Midbrain (tissue), 1 donor: ENCODE results near the gene REC8.

Source experiments
- DNase-seq: peaks from one replicate; lab custom pipeline; 2025; lab: John Stamatoyannopoulos, UW

Gene REC8, protein sequence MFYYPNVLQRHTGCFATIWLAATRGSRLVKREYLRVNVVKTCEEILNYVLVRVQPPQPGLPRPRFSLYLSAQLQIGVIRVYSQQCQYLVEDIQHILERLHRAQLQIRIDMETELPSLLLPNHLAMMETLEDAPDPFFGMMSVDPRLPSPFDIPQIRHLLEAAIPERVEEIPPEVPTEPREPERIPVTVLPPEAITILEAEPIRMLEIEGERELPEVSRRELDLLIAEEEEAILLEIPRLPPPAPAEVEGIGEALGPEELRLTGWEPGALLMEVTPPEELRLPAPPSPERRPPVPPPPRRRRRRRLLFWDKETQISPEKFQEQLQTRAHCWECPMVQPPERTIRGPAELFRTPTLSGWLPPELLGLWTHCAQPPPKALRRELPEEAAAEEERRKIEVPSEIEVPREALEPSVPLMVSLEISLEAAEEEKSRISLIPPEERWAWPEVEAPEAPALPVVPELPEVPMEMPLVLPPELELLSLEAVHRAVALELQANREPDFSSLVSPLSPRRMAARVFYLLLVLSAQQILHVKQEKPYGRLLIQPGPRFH

GRCh38 chr14:24171422-24172260 lies at the start of gene REC8:
Gene REC8, plus strand, starts transcription at chr14:24172080. Its CDS starts 473 bp downstream, at chr14:24172553.
- DNase-seq: peak; percentile 92

DNA sequence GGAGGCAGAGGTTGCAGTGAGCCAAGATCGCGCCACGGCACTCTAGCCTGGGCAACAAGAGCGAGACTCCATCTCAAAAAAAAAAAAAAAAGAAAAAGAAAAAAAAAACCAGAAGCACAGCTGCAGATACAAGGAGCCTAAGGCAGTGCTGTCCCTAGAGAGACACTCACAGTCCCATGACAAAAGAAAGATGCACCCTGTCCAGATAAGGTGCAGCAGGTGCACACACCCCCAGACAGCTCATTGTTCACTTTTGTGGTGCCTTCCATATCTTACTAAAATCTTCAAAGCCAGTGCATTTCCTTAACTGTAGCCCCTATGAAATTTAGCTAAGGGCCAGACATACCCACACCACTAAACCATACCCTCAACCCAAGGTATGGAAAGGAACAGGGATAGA lies 49.5 kb upstream of the REC8 start:
- DNase-seq: no peak

- DNase-seq: no peak
Observed at GRCh38 chr14:24122898-24123297, 49.0 kb upstream of the REC8 start.

DNA sequence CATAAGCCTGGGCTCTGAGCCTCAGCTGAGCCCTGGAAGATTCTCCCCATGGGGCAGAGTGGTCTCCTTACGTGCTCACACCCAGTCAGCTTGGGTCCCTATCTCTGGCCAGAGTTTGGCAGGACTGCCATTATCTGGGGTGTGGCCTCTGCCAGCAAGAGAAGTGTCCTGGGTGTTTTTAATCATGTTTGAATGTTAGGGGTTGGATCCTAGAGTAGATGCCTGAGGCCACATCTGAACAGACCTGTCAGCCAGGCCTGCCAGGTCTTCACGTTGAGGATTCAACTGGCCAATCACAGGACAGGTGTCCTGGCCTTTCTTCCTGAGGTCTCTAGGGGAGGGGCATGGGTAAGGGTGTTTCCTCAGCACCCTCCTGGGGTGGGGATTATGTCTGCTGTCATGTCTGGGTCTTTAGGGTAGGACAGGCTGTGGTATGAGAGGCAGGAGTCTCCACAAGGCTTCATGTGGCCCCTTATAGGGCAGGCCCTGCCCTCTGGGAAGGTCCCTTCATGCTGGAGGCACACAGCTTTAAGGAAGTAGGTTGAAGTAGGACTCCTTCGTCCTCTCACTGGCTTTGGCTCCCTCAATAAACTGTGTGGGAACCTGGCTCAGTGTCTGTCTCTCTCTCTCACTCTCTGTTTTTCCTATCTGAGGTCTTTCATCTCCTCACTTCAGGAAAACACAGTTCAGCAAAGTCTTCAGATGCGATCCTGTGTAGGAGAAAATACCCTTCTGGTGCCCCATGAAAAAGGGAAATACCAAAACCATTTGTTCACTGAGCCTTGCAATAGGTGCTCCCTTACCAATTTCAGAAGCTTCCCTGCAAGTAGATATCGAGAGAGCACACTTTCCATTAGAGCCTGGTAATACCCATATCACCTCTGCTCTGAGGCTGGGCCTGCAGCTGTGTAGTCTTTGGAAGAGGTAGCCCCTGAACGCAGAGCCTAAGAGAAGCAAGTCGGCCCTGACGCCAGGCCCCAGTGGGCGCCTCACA lies 48.2 kb upstream of the REC8 start:
- DNase-seq: no peak

DNA sequence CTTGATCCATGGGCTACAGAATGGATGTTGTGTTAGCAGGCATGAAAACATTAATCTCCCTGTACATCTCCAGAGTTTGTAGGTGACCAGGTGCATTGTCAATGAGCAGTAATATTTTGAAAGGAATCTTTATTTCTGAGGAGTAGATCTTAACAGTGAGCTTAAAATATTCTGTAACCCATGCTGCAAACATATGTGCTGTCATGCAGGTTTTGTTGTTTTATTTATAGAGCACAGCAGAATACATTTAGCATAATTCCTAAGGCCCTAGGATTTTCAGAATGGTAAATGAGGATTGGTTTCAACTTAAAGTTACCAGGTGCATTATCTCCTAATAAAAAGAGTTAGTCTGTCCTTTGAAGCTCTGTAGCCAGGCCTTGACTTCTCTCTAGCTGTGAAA lies 44.9 kb upstream of the REC8 start:
- DNase-seq: no peak

- no peak for DNase-seq
Observed at GRCh38 chr14:24127673-24128072, 44.2 kb upstream of the REC8 start.

DNA sequence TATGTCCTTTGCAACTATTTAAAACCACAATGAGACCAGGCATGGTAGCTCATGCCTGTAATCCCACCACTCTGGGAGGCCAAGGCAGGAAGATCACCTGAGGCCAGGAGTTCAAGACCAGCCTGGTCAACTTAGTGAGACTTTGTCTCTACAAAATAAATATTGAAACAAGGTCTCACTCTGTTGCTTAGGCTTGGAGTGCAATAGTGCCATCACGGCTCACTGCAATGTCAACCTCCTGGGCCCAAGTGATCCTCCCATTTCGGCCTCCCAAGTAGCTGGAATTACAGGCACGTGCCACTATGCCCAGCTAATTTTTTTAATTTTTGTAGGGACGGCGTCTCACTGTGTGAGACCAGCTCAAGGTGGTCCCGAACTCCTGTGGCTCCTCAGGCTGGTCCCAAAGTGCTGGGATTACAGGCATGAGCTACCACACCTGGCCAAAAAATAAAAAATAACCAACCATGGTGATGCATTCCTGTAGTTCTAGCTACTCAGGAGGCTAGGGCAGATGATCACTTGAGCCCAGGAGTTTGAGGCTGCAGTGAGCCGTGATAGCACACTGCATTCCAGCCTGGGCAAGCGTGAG lies 42.4 kb upstream of the REC8 start:
- no peak for DNase-seq

GRCh38 chr14:24130380-24130716 lies 41.5 kb upstream of the REC8 start, which contains the start of gene FITM1:
Gene FITM1, plus strand, starts transcription at chr14:24130659. Its CDS starts 905 bp downstream, at chr14:24131564.
- DNase-seq: no peak

- DNase-seq: no peak
Observed at GRCh38 chr14:24130717-24131548, 40.9 kb upstream of the REC8 start.

DNA sequence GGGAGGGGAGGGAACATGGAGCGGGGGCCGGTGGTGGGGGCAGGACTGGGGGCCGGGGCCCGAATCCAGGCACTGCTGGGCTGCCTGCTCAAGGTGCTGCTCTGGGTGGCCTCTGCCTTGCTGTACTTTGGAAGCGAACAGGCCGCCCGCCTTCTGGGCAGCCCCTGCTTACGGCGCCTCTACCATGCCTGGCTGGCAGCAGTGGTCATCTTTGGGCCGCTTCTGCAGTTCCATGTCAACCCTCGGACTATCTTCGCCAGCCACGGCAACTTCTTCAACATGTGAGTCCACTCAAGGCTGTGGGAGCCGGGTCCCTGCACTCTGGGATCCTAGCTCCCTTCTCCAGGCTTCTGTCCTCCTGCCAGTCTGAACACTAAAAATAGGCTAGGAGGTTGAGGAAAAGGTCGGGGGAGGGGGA lies 40.3 kb upstream of the REC8 start:
- DNase-seq: no peak

GRCh38 chr14:24132061-24132685 lies 39.7 kb upstream of the REC8 start:
- no peak for DNase-seq

DNA sequence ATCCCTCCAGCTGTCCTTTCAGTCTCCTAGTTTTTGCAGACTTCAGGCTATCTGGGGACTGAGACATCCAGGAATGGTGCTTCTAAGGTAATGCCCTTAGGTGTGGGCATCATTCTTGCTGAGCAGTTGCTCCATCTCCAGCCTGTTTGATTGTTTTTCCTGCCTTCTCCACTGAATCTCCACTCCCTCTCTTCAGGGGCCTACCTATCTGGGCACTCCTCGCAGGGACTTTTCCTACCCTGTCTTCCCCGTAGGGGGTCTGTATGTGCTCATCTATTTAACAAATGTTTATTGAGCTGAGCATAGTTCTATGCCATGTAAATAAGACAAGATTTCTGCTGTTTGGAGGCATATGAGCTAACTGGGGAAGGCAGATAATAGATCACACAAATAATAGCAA lies 38.9 kb upstream of the REC8 start:
- DNase-seq: no peak

DNA sequence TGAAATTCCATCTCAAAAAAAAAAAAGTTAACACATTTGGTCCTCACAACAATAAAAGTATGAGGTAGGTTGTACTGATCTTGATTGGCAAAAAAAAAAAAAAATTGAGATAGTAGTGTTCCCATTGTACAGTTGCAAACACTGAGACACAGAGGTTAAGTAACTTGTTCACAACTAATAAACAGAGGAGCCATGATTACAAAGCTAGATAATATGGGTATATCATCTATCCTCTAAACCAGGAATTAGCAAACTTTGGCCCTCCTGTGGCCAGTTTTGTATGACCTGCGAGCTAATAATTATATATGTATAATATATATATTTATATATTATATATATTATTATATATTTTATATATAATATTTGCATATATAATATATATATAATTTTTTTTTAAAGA lies 38.1 kb upstream of the REC8 start:
- no peak for DNase-seq

- no peak for DNase-seq
Observed at GRCh38 chr14:24135584-24135833, 36.4 kb upstream of the REC8 start.

GRCh38 chr14:24135834-24136683 lies 35.8 kb upstream of the REC8 start, which contains the start of gene PSME1:
Gene PSME1, plus strand, starts transcription at chr14:24136194. Its CDS starts 69 bp downstream, at chr14:24136263.
- peak; percentile 92 for DNase-seq

GRCh38 chr14:24136684-24137528 lies 35.0 kb upstream of the REC8 start:
- DNase-seq: no peak

DNA sequence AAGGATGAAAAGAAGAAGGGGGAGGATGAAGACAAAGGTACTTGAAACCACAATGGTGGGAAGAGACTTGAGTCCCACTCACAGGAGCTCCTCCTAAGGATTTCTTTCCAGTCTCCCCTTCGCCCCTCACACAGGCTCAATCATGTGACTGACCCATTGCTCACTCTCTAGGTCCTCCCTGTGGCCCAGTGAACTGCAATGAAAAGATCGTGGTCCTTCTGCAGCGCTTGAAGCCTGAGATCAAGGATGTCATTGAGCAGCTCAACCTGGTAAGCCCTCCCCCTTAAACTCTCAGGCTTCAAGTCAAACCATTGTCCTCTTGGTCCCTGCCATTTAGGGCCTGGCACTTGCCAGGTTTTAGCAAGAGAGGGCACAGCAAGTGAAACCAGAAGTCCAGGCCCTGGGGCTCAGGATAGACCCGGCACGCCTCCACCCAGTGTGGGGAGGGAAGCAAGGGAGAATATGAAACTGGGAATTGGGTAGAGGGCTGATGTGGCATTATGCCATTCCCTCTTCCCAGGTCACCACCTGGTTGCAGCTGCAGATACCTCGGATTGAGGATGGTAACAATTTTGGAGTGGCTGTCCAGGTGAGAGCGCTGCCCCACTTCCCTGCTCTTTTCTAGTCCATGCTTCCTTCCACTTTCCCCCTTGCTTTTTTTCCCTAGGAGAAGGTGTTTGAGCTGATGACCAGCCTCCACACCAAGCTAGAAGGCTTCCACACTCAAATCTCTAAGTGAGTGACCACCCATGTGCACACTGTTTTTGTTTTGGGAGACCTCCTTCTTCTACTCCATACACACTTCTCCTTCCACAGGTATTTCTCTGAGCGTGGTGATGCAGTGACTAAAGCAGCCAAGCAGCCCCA lies 34.1 kb upstream of the REC8 start:
- DNase-seq: no peak
